GM18873 (cell line): ENCODE data around the gene TCP11.

Experiments
- ATAC-seq: cut with Tn5 transposase; IDR thresholded peaks from one replicate; pipeline ENCODE4 v1.9.1; 2021; ENCODE audit warnings: mild to moderate bottlenecking, moderate library complexity, moderate number of reproducible peaks; ENCODE audit not compliant: unreplicated experiment, low FRiP score

TCP11 gene

GRCh38 chr6:35083507-35083906 is 57.6 kb downstream of the TCP11 start:
- no peak for ATAC-seq

- ATAC-seq, result no peak
Measured at GRCh38 chr6:35082733-35083403, 58.3 kb downstream of the TCP11 start.

- no peak for ATAC-seq
Measured at GRCh38 chr6:35082046-35082732, 59.0 kb downstream of the TCP11 start.

GRCh38 chr6:35081426-35081851 is 59.7 kb downstream of the TCP11 start:
- no peak for ATAC-seq

- no peak for ATAC-seq
Measured at GRCh38 chr6:35080821-35081425, 60.2 kb downstream of the TCP11 start.

GRCh38 chr6:35080016-35080680 is 61.0 kb downstream of the TCP11 start:
- ATAC-seq, result no peak

- ATAC-seq, result no peak
Measured at GRCh38 chr6:35079311-35080000, 61.7 kb downstream of the TCP11 start.

- ATAC-seq, result no peak
Measured at GRCh38 chr6:35078896-35079295, 62.2 kb downstream of the TCP11 start.

- ATAC-seq, result no peak
Measured at GRCh38 chr6:35078226-35078850, 62.8 kb downstream of the TCP11 start.

GRCh38 chr6:35077713-35078105 is 63.4 kb downstream of the TCP11 start:
- no peak for ATAC-seq

- ATAC-seq, result no peak
Measured at GRCh38 chr6:35076997-35077712, 64.0 kb downstream of the TCP11 start.

GRCh38 chr6:35073766-35074471 is 67.2 kb downstream of the TCP11 start:
- ATAC-seq, result no peak

GRCh38 chr6:35073211-35073610 is 67.9 kb downstream of the TCP11 start:
- no peak for ATAC-seq

- ATAC-seq, result no peak
Measured at GRCh38 chr6:35072698-35073055, 68.5 kb downstream of the TCP11 start.

GRCh38 chr6:35072051-35072697 is 69.0 kb downstream of the TCP11 start:
- ATAC-seq, result no peak

GRCh38 chr6:35071347-35071994 is 69.7 kb downstream of the TCP11 start:
- ATAC-seq, result no peak

- ATAC-seq, result no peak
Measured at GRCh38 chr6:35070111-35070510, 71.0 kb downstream of the TCP11 start.

GRCh38 chr6:35069262-35069661 is 71.9 kb downstream of the TCP11 start:
- ATAC-seq, result no peak
